WTC11 (cell line): ENCODE measurements around the gene CHL1. TPM values are rescaled to one million over a fixed set of nuclear protein-coding genes. Genes with fewer than 3 reads are reported as not detected.

Experiments
- ATAC-seq: fragments of 200-7000 bp; cut with Tn5 transposase; 2 replicates; pipeline ENCODE4 v1.10.0; 2021; ENCODE audit warnings: mild to moderate bottlenecking, moderate library complexity
- CTCF ChIA-PET: fragments of 300-600 bp; sonication (Branson Sonifier 250); formaldehyde crosslinking; loops from one replicate; lab custom pipeline; 2021; ENCODE audit warnings: antibody characterized with exemption; lab: Charles Lee
- POLR2A ChIA-PET: fragments of 350-600 bp; sonication (Branson Sonifier 250); formaldehyde crosslinking; loops from one replicate; lab custom pipeline; 2021; ENCODE audit warnings: antibody characterized with exemption; lab: Charles Lee
- DNase-seq: peaks from one replicate; pipeline ENCODE4 v3.0.0; 2021; ENCODE audit warnings: low spot score
- H3K27ac Mint-ChIP-seq: 2 replicates; pipeline ENCODE4 v1.8.0; 2021; ENCODE audit warnings: mixed read lengths
- H3K27me3 Mint-ChIP-seq: 2 replicates; pipeline ENCODE4 v1.8.0; 2021; ENCODE audit warnings: low read depth, mild to moderate bottlenecking, moderate library complexity, mixed read lengths
- H3K36me3 Mint-ChIP-seq: 2 replicates; pipeline ENCODE4 v1.8.0; 2021; ENCODE audit warnings: mixed read lengths
- H3K4me1 Mint-ChIP-seq: 2 replicates; pipeline ENCODE4 v1.8.0; 2022; ENCODE audit warnings: mixed read lengths
- H3K4me3 Mint-ChIP-seq: 2 replicates; pipeline ENCODE4 v1.8.0; 2021; ENCODE audit warnings: mild to moderate bottlenecking, moderate library complexity, mixed read lengths
- H3K9me3 Mint-ChIP-seq: 2 replicates; pipeline ENCODE4 v1.8.0; 2021; ENCODE audit warnings: mixed read lengths
- ATF2 ChIP-seq: sonication (generic); formaldehyde crosslinking; IDR thresholded peaks from 2 replicates; pipeline ENCODE4 v1.8.1; 2022; ENCODE audit warnings: low read depth, missing genetic modification reagents, borderline replicate concordance
- CDX4 ChIP-seq: fragments of 250-450 bp; sonication (Bioruptor Pico); IDR thresholded peaks from 2 replicates; pipeline ENCODE4 v1.9.0; 2021; ENCODE audit warnings: moderate library complexity, mild to moderate bottlenecking, inconsistent platforms, borderline replicate concordance
- E2F1 ChIP-seq: sonication (generic); formaldehyde crosslinking; IDR thresholded peaks from 2 replicates; pipeline ENCODE4 v1.8.0; 2022; ENCODE audit warnings: mild to moderate bottlenecking, missing genetic modification reagents
- ESRRA ChIP-seq: sonication (generic); formaldehyde crosslinking; IDR thresholded peaks from 2 replicates; pipeline ENCODE4 v1.8.1; 2022; ENCODE audit warnings: mild to moderate bottlenecking, missing genetic modification reagents, borderline replicate concordance
- FOXJ3 ChIP-seq: sonication (generic); formaldehyde crosslinking; IDR thresholded peaks from 2 replicates; pipeline ENCODE4 v1.9.0; 2021; ENCODE audit warnings: missing genetic modification reagents, mild to moderate bottlenecking, borderline replicate concordance
- MXD4 ChIP-seq: fragments of 250-450 bp; sonication (Bioruptor Pico); IDR thresholded peaks from 2 replicates; pipeline ENCODE4 v1.8.0; 2021; ENCODE audit warnings: mild to moderate bottlenecking, moderate library complexity, borderline replicate concordance
- PRDM15 ChIP-seq: sonication (generic); formaldehyde crosslinking; IDR thresholded peaks from 2 replicates; pipeline ENCODE4 v1.8.0; 2022; ENCODE audit warnings: missing genetic modification reagents
- ZNF416 ChIP-seq: fragments of 250-450 bp; sonication (Bioruptor Pico); IDR thresholded peaks from 2 replicates; pipeline ENCODE4 v1.9.0; 2021; ENCODE audit warnings: mild to moderate bottlenecking, inconsistent platforms
- total RNA-seq: library from RNA; stranded (reverse); gene quantifications from 3 replicates; pipeline ENCODE4 v1.2.3, GENCODE V29; 2021
- TF ChIP-seq, protein P1 (sequence below): fragments of 250-450 bp; sonication (Bioruptor Pico); IDR thresholded peaks from 2 replicates; pipeline ENCODE4 v1.9.0; 2021; ENCODE audit warnings: mild to moderate bottlenecking
- TF ChIP-seq, protein P2 (sequence below): sonication (generic); formaldehyde crosslinking; IDR thresholded peaks from 2 replicates; pipeline ENCODE4 v1.8.1; 2022; ENCODE audit warnings: missing genetic modification reagents, borderline replicate concordance
- TF ChIP-seq, protein P3 (sequence below): sonication (generic); formaldehyde crosslinking; IDR thresholded peaks from 2 replicates; pipeline ENCODE4 v1.8.1; 2023; ENCODE audit warnings: mild to moderate bottlenecking, missing genetic modification reagents, moderate library complexity
- TF ChIP-seq, protein P4 (sequence below): sonication (generic); formaldehyde crosslinking; IDR thresholded peaks from 2 replicates; pipeline ENCODE4 v1.8.0; 2023; ENCODE audit warnings: missing genetic modification reagents, mild to moderate bottlenecking, borderline replicate concordance

Gene CHL1
- total RNA-seq, 1 experiment from 2014 or later = not detected

DNA sequence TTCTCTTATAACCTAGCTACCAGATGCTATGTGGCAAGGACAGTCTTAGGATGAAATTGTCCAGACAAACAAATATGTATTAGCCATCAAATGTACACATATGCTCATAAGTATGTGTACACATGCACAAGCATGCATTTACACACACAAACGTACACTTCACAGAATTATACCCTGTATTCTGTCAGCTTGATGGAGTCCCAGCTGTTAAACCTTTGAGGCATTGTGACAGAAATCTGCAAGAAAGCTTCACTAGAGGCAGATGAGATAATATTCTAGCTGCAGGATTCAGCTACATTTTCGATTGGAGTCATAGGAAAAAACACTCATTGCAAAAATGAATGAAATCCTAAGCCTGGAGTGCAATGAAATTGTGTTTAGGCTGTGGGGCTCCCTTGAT lies 110.6 kb downstream of the CHL1 start:
- Mint-ChIP-seq H3K9me3 (peaks cover 73% of the 10 kb centered on the region), H3K27me3 (peaks cover 17% of the 10 kb centered on the region)
- no peak for TF ChIP-seq CDX4 (CRISPR knock-in tag)
- no peak for TF ChIP-seq ZNF416 (CRISPR knock-in tag)
- TF ChIP-seq, protein P1, sequence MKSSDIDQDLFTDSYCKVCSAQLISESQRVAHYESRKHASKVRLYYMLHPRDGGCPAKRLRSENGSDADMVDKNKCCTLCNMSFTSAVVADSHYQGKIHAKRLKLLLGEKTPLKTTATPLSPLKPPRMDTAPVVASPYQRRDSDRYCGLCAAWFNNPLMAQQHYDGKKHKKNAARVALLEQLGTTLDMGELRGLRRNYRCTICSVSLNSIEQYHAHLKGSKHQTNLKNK (CRISPR knock-in tag) = no peak
- TF ChIP-seq FOXJ3 (CRISPR knock-in tag) = no peak
- TF ChIP-seq, protein P2, sequence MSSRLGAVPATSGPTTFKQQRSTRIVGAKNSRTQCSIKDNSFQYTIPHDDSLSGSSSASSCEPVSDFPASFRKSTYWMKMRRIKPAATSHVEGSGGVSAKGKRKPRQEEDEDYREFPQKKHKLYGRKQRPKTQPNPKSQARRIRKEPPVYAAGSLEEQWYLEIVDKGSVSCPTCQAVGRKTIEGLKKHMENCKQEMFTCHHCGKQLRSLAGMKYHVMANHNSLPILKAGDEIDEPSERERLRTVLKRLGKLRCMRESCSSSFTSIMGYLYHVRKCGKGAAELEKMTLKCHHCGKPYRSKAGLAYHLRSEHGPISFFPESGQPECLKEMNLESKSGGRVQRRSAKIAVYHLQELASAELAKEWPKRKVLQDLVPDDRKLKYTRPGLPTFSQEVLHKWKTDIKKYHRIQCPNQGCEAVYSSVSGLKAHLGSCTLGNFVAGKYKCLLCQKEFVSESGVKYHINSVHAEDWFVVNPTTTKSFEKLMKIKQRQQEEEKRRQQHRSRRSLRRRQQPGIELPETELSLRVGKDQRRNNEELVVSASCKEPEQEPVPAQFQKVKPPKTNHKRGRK (CRISPR knock-in tag) = no peak
- TF ChIP-seq, protein P3, sequence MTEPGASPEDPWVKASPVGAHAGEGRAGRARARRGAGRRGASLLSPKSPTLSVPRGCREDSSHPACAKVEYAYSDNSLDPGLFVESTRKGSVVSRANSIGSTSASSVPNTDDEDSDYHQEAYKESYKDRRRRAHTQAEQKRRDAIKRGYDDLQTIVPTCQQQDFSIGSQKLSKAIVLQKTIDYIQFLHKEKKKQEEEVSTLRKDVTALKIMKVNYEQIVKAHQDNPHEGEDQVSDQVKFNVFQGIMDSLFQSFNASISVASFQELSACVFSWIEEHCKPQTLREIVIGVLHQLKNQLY = no peak
- no peak for TF ChIP-seq ATF2 (CRISPR knock-in tag)
- TF ChIP-seq PRDM15 = no peak
- TF ChIP-seq ESRRA (CRISPR knock-in tag) = no peak
- no peak for TF ChIP-seq E2F1 (CRISPR knock-in tag)
- TF ChIP-seq, protein P4, sequence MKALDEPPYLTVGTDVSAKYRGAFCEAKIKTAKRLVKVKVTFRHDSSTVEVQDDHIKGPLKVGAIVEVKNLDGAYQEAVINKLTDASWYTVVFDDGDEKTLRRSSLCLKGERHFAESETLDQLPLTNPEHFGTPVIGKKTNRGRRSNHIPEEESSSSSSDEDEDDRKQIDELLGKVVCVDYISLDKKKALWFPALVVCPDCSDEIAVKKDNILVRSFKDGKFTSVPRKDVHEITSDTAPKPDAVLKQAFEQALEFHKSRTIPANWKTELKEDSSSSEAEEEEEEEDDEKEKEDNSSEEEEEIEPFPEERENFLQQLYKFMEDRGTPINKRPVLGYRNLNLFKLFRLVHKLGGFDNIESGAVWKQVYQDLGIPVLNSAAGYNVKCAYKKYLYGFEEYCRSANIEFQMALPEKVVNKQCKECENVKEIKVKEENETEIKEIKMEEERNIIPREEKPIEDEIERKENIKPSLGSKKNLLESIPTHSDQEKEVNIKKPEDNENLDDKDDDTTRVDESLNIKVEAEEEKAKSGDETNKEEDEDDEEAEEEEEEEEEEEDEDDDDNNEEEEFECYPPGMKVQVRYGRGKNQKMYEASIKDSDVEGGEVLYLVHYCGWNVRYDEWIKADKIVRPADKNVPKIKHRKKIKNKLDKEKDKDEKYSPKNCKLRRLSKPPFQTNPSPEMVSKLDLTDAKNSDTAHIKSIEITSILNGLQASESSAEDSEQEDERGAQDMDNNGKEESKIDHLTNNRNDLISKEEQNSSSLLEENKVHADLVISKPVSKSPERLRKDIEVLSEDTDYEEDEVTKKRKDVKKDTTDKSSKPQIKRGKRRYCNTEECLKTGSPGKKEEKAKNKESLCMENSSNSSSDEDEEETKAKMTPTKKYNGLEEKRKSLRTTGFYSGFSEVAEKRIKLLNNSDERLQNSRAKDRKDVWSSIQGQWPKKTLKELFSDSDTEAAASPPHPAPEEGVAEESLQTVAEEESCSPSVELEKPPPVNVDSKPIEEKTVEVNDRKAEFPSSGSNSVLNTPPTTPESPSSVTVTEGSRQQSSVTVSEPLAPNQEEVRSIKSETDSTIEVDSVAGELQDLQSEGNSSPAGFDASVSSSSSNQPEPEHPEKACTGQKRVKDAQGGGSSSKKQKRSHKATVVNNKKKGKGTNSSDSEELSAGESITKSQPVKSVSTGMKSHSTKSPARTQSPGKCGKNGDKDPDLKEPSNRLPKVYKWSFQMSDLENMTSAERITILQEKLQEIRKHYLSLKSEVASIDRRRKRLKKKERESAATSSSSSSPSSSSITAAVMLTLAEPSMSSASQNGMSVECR (CRISPR knock-in tag) = no peak
- no peak for TF ChIP-seq MXD4 (CRISPR knock-in tag)

More for the DNA sequence above, 110.6 kb downstream of the CHL1 start:
- H3K4me1 Mint-ChIP-seq = no peaks in the 10 kb centered on the region
- DNase-seq (no peak), ATAC-seq (no peak)
- ChIA-PET POLR2A (no interaction called here), CTCF (no interaction called here)
- no peak overlapping the region for H3K27ac Mint-ChIP-seq
- peaks cover 64% of the 10 kb centered on the region for H3K36me3 Mint-ChIP-seq
- no peak overlapping the region for H3K4me3 Mint-ChIP-seq
